ENCODE data around the gene PRF1.

Gene PRF1

GRCh38 chr10:70575874-70576802 lies 26.4 kb downstream of the PRF1 start:
- TF ChIP-seq CTCF (IDR thresholded peaks at IDR 0.05; ENCODE audit: low read depth, low read length, poor library complexity, severe bottlenecking) (no peak), EZH2phosphoT487 (IDR thresholded peaks at IDR 0.05; ENCODE audit: borderline replicate concordance, low read length) (no peak)
- no peaks in the 10 kb centered on the region for H3K36me3 ChIP-seq (ENCODE audit: control insufficient read depth, low read length)
- H3K9me3 ChIP-seq (ENCODE audit: control insufficient read depth, insufficient read depth, low read length) = no peaks in the 10 kb centered on the region
- H4K20me1 ChIP-seq (ENCODE audit: control insufficient read depth, insufficient read depth, low read depth, low read length) = no peaks in the 10 kb centered on the region
- H3K27ac ChIP-seq (ENCODE audit: low read depth, low read length) = peak overlapping the region; percentile 58
- H3K79me2 ChIP-seq (ENCODE audit: control insufficient read depth, low read length) = no peaks in the 10 kb centered on the region
- peaks cover 3% of the 10 kb centered on the region for H3F3A ChIP-seq (ENCODE audit: control insufficient read depth, insufficient read depth)
- H3K27me3 ChIP-seq (ENCODE audit: control insufficient read depth, low read length) = no peaks in the 10 kb centered on the region
- peaks cover 37% of the 10 kb centered on the region for H3K4me1 ChIP-seq (ENCODE audit: control insufficient read depth, low read length)
- H3K9me2 ChIP-seq (replicated peaks; ENCODE audit: control insufficient read depth, low read length) = no peaks in the 10 kb centered on the region
- H3K4me2 ChIP-seq (ENCODE audit: low read length) = peak overlapping the region; percentile 74
- peak overlapping the region; percentile 45 for H3K4me3 ChIP-seq (ENCODE audit: low read length)

- H3K4me1 ChIP-seq (ENCODE audit: control insufficient read depth, low read length) = peaks cover 37% of the 10 kb centered on the region
- H3K27me3 ChIP-seq (ENCODE audit: control insufficient read depth, low read length) = no peaks in the 10 kb centered on the region
- peaks cover 3% of the 10 kb centered on the region for H3F3A ChIP-seq (ENCODE audit: control insufficient read depth, insufficient read depth)
- H3K79me2 ChIP-seq (ENCODE audit: control insufficient read depth, low read length) = no peaks in the 10 kb centered on the region
- H4K20me1 ChIP-seq (ENCODE audit: control insufficient read depth, insufficient read depth, low read depth, low read length) = no peaks in the 10 kb centered on the region
- H3K27ac ChIP-seq (ENCODE audit: low read depth, low read length) = peak overlapping the region; percentile 58
- no peaks in the 10 kb centered on the region for H3K9me3 ChIP-seq (ENCODE audit: control insufficient read depth, insufficient read depth, low read length)
- peak overlapping the region; percentile 74 for H3K4me2 ChIP-seq (ENCODE audit: low read length)
- TF ChIP-seq EZH2phosphoT487 (IDR thresholded peaks at IDR 0.05; ENCODE audit: borderline replicate concordance, low read length) (no peak), CTCF (IDR thresholded peaks at IDR 0.05; ENCODE audit: low read depth, low read length, poor library complexity, severe bottlenecking) (no peak)
- no peak overlapping the region for H3K4me3 ChIP-seq (ENCODE audit: low read length)
- H3K36me3 ChIP-seq (ENCODE audit: control insufficient read depth, low read length) = no peaks in the 10 kb centered on the region
- H3K9me2 ChIP-seq (replicated peaks; ENCODE audit: control insufficient read depth, low read length) = no peaks in the 10 kb centered on the region
These were observed 27.1 kb downstream of the PRF1 start for GRCh38 chr10:70575486-70575873.

- TF ChIP-seq CTCF (IDR thresholded peaks at IDR 0.05; ENCODE audit: low read depth, low read length, poor library complexity, severe bottlenecking) (no peak), EZH2phosphoT487 (IDR thresholded peaks at IDR 0.05; ENCODE audit: borderline replicate concordance, low read length) (no peak)
- Histone ChIP-seq H3K36me3 (ENCODE audit: control insufficient read depth, low read length) (peaks cover 2% of the 10 kb centered on the region; the same call in 1 of the 2 replicates), H3K79me2 (ENCODE audit: control insufficient read depth, low read length) (no peaks in the 10 kb centered on the region), H3K4me1 (ENCODE audit: control insufficient read depth, low read length) (peaks cover 36% of the 10 kb centered on the region), H4K20me1 (ENCODE audit: control insufficient read depth, insufficient read depth, low read depth, low read length) (no peaks in the 10 kb centered on the region), H3K9me2 (replicated peaks; ENCODE audit: control insufficient read depth, low read length) (no peaks in the 10 kb centered on the region), H3K4me2 (ENCODE audit: low read length) (no peak overlapping the region), H3F3A (ENCODE audit: control insufficient read depth, insufficient read depth) (peaks cover 3% of the 10 kb centered on the region), H3K4me3 (ENCODE audit: low read length) (no peak overlapping the region), H3K27me3 (ENCODE audit: control insufficient read depth, low read length) (no peaks in the 10 kb centered on the region), H3K27ac (ENCODE audit: low read depth, low read length) (no peak overlapping the region), H3K9me3 (ENCODE audit: control insufficient read depth, insufficient read depth, low read length) (no peaks in the 10 kb centered on the region)
These were observed 28.7 kb downstream of the PRF1 start for GRCh38 chr10:70573599-70574506.

All from DOHH2 (cell line).